DMS 273 (cell line): ENCODE results near the gene ZNF692.

Experiments used
- DNase-seq: peaks from one replicate; lab custom pipeline; 2025; ENCODE audit not compliant: unreplicated experiment; lab: John Stamatoyannopoulos, UW

ZNF692 gene

DNA sequence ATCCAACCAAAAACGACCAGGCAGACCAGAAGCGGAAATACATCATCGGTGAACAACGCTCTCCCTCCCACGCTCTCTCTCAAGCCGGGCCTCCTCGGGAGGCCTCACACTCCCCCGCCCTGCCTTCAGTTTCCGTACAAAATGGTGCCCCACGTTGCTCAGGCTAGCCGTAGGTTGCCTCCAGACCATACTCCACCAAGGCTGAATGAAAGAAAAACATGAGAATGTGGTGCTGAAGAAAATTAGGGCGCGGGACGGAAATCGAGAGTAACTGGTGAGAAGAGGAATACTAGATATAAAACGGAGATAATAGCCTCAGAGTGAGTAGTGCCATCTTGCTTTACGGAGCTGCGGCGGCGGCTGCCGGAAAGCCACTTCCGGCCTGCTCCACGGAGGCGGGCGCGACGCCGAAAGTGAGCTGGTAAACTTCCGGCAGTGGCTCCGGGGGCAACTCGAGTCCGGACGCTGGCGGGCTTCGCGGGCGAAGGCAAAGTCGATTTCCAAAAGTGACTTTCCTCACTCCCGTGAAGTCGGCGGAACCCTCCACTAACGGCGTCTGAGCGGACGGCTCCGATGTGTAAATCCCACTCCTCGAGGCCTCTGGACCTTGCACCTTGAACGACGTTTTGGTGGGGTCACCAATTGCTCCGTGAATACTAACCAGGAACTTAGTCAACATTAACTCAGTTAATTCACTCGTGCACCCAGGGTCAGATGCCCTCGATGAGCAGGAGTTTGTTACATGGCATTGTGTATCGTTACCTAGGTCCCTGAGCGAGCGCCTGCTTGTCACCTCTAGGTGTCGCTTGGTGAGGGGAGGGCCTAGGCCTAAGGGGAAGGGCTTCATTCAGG, 32.8 kb downstream of the ZNF692 start, which contains the start of gene SH3BP5L:
SH3BP5L (minus strand) TSS at position 7 of the 852 bp plus-strand sequence. CDS start 980 bp downstream, outside the sequence.
- DNase-seq, result peak; percentile 97

DNA sequence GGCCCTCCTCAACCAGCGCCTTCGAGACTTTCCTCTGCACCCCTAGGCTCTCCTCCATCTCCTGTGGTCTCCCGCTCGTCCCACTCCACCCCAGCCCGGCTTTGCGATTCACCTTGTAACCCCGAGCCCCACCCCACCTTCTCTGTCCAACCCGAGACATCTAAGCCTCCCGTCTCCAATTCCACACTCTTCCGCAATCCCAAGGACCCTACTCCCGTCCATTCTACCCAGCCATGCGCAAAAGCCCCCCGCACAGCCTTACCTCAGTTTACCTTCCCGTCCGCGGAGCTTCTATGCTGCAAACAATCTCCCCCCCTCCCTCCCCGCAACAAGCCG, 33.3 kb downstream of the ZNF692 start:
- no peak for DNase-seq

DNA sequence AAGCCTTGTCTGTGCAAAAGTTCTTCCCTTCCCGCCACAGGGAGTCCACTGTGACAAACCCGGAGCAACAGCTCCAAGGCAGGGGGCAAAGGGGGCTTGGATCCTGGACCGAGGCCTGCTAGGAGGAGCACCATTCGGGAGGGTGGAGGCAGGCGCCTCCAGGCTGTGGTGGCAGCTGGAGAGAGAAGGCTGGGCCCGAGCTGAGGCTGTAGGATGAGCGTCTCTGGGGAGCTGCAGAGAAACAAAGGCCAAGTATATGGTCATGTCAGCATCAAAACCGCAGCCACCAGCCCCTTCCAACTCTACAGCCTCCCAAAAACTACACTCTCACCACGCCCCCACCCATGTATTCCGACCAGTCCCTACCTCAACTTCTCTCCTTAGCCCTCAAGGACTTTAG, 33.7 kb downstream of the ZNF692 start:
- peak; percentile 46 for DNase-seq

- DNase-seq, result no peak
Observed at GRCh38 chr1:248824701-248825100, 34.2 kb downstream of the ZNF692 start.

DNA sequence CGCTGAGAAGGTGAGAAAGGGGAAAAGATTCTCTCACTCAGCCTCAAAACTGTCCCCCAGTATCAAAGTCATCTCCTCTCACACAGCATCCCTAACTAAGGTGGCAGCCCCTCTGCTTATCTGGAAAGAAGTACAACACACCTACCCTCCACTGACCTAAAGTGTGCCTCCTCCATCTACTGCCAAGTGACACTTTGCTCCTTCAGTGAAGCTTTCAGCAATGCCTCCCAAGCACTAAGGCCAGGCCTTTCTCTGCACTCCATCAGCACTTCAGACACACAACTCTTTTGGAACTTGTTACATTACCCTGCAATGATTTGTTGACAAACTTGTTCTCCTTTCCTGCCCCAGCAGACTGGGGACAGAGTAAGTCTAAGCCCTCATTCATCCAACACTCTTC, 34.6 kb downstream of the ZNF692 start:
- DNase-seq, result no peak

DNA sequence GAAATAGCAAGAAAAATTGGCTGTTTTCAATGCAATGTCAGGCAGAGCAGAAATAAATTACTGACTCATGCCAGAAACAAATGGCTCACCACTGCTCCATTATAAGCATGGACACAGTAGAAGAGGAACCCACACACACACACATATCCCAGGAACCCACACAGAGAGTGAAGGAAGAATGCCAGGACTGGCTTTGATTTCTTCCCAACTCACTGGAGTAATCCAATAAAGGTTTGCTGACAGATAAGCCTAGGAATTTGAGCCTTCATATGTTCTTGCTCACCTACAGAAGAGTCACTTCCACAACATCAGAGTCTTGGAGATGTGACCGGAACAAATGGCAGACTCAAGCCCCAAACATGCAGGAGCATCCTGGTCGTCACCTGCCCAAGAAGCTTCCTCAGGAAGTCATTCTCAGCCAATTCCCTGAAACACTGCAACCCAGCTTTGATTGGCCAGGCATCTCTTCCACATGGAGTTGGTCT, 35.3 kb downstream of the ZNF692 start:
- no peak for DNase-seq

DNA sequence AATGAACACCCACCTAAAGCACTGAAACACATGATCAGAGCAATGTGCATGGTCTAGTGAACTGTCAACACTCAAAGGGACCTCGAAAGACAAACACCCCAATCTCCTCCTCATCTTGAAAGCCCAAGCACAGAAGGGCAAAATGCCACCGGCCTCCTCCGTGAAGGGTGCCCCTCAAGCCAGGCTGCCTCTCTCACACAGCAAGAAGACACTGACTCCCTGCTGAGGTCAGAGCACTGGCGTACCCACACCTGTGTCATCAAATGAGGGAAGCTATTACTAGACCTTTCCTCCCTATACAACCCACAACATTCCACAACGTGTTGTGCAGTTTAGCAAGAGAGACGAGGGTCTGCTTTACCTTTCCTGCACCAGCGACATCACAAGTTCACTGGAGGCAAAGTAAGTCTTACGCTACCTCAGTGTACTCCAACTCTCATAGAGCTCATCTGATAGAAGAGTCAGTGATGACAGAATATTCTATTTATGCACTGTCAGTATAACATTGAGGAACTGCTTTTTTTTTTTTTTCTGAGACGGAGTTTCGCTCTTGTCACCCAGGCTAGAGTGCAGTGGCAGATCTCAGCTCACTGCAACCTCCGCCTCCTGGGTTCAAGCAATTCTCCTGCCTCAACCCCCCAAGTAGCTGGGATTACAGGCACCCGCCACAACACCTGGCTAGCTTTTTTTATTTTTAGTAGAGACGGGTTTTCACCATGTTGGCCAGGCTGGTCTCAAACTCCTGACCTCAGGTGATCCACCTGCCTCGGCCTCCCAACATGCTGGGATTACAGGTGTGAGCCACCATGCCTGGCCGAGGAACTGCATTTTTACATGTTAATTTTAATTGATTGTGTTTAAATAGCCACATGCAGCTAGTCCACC, 36.5 kb downstream of the ZNF692 start:
- no peak for DNase-seq

DNA sequence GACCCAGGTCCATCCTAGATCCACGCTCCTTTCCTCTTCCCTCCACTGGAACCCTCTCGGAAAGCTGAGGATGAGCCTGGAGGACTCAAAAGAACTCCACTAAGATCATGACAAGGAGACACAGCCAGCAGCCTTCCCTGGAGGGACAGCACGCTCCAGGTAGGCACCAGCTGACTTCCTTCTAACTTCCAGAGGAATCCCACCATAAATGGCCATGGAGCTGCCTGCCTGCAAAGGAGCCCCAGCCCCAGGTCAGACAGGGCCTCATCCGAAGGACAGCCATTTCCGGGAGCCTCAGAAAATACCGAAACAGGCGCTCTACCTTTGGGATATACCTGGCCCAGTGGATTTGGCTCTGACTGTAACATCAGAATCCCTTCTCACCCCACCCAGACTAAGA, 37.2 kb downstream of the ZNF692 start:
- DNase-seq, result no peak

GRCh38 chr1:248821101-248821500, 37.8 kb downstream of the ZNF692 start:
- no peak for DNase-seq

DNA sequence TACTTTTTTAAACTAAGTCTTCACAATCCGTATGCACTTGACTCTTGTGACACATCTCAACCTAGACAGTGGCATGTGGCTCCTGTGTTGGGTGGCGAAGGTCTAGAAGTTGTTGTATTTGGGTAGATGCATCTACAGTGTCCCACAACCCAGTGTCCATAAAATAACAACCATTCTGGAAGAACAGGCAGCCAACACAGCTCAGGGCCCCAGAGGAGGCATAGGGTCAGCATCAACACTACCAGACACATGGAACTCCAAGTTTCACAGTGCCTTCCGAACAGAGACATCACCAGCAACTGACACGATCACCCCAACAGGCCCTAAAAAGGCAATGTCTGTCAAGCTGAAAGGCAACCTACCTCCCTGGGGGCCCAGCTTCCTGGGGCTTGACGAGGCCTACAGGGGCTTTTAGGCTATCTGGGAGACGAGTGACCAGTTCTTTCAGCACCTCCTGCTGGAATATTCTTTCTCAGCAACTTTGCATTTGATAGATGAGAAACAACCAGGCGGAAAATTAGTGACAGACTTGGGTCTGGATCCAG, 38.8 kb downstream of the ZNF692 start:
- no peak for DNase-seq

DNA sequence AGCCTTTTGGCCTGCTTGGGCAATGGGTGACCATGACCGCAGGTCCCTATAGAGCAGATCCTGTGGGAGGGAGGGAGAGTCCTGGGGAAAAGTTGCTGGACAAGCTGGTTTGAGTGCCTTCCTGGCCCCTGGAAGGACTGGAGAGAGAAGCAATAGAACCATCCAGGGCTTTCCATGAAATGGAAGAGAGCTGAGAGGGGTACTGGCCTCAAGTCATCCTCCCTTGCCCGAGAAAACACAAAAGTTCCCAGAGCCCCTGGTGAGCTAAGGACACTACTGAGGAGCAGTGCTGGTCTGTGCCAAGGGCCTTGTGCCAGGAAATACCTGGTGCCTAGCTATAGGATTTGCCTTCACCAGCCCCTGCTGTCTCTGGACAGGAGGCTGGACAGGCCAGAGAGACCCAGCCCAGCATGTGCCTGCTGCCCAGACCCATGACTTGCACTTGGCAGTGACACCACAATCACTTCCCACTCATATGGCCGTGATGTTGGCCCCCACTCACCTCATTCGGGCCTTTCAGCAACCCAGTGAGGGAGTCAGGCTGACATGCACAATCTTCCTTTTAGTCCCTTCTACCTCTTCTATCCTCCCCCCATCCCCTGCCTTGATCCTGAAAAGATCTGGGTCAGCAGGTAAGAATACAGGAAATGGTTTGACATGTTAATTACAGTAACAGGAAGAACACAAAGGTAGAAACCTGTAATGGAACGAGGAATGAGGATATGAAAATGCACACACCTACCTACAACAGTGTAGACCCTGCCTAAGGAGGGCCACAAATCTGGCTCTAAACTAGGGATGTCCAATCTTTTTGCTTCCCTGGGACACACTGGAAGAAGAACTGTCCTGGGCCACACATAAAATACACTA, 40.1 kb downstream of the ZNF692 start:
- DNase-seq, result no peak

GRCh38 chr1:248817065-248817464, 41.8 kb downstream of the ZNF692 start:
- no peak for DNase-seq

- no peak for DNase-seq
Observed at GRCh38 chr1:248816042-248816851, 42.6 kb downstream of the ZNF692 start.

DNA sequence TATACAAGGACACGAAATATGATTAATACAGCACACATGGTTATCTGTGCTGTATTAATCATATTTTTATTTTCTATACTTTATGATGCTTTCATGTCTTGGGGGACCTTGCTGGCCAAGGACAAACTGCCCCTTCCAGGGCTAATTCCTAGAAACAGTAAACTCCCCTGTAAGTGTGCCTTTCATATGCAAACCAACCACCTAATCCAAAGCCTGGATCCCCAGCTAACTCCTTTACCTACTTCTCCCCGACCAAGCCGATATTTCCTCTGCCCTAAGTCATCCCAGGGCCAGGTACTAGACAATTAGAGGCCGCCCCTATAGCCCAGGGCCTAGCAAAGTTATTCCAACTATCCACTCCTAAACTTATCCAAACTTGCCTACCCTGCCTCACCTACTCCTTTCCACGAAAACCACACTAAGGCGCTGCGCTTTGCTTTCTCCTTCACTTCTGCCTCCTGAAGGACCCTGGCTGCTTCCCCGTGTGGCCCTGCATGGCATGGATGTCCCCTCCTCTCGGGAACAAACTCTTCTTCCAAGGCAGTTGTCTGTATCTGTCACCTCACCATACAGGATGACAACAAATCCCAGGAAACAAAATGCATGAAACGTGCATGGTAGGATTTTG, 43.4 kb downstream of the ZNF692 start:
- DNase-seq, result no peak

DNA sequence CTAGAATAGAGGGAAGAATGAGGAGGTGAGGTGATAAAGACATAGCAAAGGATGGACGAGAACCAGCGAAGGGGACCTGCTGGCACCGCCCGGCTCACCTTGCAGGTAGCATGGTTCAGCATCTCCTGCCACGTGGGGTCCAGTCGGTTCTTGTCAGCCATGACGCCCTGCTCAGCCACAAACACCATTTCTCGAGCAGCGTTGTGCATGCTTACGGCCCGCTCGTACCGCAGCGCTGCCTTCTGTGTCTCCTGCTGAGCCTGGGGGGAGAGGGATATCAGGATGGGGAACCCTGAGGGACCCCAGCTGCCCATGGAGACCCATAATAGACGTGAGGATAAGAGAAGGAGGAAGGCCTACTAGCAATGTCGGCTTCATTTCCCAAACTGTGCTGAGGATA, 44.5 kb downstream of the ZNF692 start:
- no peak for DNase-seq

GRCh38 chr1:248813546-248813945, 45.3 kb downstream of the ZNF692 start:
- no peak for DNase-seq

DNA sequence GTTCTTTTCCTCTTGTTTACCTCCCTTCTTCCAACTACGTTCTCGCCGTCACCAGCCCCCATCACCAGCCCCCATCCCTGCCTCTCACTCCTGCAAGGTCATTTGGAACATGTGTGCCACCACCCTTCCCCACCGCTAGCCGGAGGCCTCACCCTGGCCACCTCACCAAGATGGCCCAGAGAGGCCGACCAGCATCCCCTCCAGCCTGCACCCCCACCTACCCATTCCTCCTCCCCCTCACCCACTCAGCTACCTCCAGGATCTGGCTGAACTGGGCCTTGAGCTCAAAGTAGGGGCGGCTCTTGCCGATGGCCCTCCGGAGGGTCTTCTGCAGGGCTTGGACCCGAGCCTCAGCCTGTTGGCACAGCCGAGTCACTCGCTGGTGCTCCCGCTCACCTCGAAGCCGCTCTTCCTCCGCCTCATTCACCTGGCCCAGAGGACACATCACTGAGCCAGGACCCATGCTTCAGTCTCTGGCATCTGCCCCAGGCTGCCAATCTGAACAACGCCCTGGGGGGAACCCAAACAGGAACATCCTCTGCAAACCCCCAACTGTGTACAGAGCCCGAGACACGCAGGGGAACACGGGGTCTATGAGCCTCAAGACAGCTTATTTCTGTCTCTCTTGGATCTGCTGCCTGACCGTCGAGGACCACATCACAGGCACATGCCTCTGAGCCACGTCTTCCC, 46.0 kb downstream of the ZNF692 start:
- no peak for DNase-seq

GRCh38 chr1:248811514-248812490, 47.1 kb downstream of the ZNF692 start:
- DNase-seq, result no peak
